DMS 273 (cell line): Measurements from ENCODE around the gene KRTAP2-1.

ENCODE experiments used
- DNase-seq: peaks from one replicate; lab custom pipeline; 2025; ENCODE audit not compliant: unreplicated experiment; lab: John Stamatoyannopoulos, UW

The KRTAP2-1 gene

DNA sequence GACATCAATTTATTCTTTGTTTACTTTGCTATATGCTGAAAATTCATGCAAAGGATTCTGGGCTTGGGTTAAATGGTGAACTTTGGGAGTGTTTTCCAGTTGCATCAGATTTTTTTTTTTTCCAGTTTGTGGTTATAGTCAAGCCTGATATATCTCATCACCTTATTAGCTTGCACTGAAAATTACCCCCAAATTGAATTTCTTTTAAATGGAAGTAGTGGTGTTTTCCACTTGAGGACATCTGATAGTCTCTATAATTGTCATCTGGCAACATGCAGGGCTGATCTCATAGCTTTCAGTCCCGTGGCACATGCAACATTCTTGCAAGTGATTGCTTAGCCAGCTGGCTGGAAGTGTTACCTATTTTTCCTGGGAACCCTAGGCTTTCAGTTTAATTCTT is 33.5 kb downstream of the KRTAP2-1 start:
- peak; percentile 35 for DNase-seq

DNA sequence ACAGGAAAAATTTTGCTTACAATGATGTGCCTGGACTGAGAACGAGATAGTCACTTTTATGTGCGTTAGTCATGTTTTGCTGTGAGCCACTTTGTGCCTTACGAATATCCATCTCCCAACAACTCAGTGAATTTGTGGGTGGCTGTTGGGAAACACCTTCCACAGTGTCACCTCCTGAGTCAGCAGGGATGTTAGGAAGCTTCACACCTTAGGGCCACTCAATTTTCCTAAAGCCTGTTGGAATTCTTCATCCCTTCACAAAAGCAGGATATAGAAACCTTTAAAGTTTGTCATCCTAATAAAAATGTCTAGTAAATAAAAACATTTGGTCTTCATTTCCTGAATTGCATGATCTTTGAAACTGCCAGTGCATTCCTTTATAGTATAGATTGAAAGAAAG is 33.9 kb downstream of the KRTAP2-1 start:
- no peak for DNase-seq

DNA sequence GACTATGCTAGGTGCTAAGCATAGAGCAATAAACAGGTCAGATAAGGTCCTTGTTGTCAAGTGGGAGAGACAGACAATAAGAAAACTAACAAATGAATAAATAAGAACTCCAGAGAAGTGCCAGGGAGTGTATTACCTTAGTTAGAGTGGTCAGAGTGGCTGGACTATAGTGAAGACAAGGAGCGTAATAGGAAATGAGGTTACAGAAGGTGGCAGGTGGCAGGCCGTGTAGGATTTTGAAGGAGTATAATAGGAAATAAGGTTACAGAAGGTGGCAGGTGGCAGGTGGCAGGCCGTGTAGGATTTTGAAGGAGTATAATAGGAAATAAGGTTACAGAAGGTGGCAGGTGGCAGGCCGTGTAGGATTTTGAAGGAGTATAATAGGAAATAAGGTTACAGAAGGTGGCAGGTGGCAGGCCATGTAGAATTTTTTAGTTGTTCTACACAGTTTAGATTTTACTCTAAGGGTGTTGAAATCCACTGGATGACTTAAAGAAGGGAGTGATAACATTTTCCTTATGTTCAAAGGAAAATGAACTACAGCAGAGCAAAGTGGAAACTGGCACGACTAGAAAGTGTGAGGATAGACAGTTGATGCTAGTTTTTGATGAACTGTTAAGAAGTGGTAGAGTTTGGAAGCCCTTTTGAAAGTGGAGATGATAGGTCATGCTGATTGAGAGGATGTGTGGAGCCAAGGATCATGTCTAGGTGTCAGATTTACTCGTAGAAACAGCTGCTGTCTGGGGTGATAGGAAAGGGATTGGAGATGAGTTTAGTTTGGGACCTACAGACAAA is 34.6 kb downstream of the KRTAP2-1 start:
- DNase-seq, result no peak

DNA sequence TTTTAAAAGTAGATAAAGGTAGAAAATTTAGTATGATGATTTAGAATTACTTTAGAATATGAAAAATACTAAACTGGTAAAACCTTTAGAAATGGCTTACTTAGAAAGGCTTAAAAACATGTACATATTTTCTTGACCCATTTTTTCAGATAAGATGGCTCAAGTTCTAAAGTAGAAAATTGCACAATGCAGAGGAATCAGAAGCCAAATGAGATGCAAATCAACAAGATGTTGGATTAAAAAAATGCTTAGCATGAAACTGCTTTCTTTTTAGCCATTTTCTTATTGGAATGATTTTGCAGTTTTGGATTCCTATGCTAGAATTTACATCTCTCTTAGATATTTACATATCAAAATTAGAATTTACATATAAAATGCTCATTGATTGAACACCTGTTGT is 36.7 kb downstream of the KRTAP2-1 start:
- DNase-seq, result no peak

DNA sequence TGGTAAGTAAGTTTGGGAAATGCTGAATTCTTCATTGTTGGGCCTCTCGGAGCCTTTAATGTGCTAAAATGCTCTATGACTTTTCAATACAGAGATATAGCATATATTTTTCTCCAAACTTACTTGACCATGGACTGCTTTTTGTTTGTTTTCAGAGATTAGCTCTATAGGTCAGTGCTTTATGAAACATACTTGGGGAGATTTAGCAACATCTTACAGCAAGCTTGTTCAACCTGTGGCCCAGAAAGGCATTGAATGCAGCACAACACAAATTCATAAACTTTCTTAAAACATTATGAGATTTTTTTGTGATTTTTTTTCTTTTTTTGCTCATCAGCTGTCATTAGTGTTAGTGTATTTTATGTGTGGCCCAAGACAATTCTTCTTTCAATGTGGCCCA is 37.2 kb downstream of the KRTAP2-1 start:
- no peak for DNase-seq

DNA sequence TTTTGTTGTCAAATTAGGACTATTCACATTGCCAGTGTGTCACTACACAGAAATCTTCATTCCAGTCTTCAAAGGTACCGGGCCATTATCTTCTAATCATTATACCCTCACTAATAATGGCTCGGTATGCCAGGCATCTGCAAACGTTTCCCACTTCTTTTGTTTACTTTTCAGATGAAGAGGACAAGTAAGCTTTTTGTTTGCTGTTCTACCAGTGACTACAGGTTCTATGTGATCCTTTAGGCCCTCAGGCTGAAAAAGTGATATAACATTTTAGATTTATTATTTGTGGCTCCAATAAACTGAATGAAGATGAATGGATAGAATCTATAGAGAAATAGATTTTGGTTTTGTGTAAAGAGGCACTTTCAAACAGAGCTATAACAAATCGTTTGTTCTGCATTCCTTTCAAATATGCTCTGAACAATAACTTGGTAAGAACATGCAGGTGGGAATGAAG is 37.8 kb downstream of the KRTAP2-1 start:
- DNase-seq, result no peak

DNA sequence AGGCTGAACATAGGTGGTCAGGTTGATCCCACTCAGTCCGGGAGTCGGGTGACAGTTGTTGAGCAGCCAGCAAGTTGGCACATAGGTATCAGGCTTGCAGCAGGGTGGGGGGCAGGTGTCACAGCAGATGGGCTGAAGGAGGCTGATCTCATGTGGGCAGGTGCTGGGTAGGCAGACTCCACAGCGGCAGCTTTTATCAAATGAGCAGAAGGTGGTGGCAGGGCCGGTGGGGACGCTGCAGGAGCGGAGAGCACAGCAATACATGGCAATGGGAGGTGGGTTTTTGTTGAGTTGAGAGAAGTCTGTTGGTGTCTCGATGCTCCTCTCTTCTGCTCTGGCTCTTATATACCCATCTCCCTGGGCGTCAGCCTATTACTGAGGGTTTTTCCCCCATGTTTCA is 38.3 kb downstream of the KRTAP2-1 start, which contains the start of gene KRTAP3-1:
TSS of gene KRTAP3-1 (minus strand) at position 318 of the 400 bp plus-strand sequence. CDS start at position 264, 54 bp downstream.
- peak; percentile 57 for DNase-seq

DNA sequence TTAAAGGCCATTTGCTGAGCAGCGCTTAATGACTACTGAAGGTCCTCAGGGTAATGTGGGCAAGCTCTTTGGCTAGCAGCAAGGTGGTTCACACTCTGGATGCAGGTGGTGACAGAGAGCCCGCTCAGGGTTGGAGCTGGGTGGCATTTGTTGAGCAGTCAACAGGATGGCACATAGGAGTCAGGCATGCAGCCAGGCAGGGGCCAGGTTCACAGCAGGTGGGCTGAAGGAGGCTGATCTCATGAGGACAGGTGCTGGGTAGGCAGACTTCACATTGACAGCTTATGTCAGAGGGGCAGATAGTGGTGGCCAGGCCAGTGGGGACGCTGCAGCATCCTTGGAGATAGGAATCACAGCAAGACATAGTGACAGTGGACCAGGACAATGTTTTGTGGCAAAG is 42.7 kb downstream of the KRTAP2-1 start:
- DNase-seq, result no peak

DNA sequence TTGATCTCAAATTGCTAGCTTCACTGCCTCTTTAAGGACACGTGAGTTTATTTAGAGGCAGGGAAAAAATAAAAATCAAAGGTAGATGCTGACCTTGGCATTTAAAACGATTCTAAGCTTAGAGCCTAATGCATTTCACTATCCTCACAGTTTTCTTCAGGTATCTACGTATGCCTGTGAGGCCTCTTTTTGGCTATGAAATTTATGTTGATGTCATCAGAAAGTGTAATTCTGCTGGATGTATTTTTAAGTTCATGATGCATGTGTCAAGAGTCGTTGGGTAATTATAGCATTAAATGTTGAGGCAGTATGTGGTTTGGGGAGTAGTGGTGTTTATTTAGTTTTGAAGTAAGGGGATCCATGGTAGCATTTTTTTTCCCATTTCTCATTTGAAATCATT is 43.2 kb downstream of the KRTAP2-1 start:
- no peak for DNase-seq

DNA sequence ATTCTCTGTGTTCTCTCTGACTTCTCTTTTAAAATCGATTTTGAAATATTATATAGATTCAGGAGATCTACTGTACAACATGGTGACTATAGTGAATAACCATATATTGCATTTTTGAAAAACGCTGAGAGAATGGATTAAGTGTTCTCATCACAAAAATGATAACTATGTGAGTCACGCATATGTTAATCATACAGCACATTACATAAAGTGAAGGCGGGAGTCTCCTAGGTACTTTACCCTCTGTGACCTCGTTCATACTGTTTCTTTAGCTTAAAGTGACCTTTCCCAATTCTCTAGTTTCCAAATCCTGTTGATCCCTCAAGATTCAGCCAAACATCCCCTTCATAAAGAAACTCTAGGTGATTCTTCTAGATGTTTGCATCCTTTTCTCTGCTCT is 44.3 kb downstream of the KRTAP2-1 start:
- DNase-seq, result no peak

DNA sequence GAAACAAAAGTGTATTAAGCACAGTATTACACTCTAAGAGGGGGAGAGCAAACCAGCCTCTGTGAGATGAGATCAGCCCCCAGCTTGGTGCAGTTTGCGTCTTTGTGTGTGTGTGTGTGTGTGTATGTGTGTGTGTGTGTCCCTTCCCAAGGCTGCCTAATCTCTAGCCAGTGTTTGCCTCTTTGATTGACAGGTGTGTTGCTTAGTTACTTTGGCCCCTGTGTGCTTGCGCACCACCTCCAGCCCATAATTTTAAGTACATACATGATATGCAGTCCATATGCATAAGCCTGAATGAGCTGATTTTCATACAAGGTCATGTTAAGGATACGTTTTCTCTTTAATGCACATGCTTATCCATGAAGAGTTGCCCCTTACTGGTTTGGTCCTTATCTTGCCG is 45.3 kb downstream of the KRTAP2-1 start:
- no peak for DNase-seq

DNA sequence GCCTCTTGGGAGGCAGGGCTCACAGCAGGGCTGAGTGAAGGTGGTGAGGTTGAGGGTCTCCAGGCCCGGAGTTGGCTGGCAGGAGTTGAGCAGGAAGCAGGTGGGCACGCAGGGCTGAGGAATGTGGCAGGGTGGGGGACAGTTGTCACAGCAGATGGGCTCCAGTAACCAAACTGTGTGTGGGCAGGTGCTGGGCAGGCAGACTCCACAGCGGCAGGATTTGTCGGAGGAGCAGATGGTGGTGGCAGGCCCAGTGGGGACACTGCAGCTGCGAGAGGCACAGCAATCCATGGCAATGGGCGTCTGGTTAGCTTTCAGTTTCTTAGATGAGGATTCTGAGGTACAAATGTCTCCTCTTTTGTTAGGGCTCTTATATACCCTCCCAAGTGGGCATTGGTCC is 47.6 kb downstream of the KRTAP2-1 start, which contains the start of gene KRTAP3-2:
TSS of gene KRTAP3-2 (minus strand) at position 344 of the 400 bp plus-strand sequence. CDS start at position 291, 53 bp downstream.
- peak; percentile 52 for DNase-seq

DNA sequence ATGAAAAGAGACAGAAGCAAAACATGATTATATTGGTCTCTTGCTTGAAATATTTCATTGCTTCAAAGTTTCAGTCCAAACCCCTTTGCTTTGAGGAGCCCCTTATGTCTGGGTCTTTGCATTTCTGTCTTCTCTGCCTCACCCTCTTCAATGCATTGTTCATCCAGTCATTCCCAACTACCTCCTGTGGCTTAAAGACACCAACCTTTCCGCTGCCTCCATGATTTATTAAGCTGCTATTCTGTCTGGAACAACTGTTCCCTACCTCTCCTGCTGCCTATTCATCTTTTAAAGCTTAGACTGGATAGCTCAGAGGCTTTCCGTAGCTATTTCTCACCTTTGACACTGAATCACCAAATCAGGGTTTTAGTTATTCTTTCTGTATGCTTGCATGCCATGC is 49.8 kb downstream of the KRTAP2-1 start:
- no peak for DNase-seq

DNA sequence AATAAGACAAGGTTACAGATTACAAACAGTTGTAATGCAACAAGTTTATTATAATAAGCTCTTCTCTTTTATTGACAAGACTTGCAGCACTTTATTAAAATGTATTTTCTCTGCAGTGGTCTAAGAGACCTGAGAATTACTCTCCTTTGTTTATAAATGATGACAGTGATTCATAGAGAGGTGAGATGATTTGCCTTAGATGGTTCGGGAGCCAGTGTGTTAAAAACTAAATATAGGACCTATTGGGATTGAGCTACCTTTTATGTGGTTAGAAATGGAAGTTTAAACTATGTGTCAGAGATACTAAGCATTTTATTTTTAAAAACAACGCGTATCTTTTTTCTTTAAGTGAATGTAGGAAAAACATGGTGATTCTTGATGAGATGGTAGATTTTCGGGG is 50.3 kb downstream of the KRTAP2-1 start:
- DNase-seq, result no peak
